ACC112 (cell line): Measurements from ENCODE around the gene BRF1.
A peak's percentile ranks its signal among the peaks of the same experiment; 100 is the strongest.
"Not testable (repeated sequence)": the region's sequence is repeated elsewhere in the genome, so short reads cannot be mapped to it uniquely, and the experiment has no call there.

Experiments
- H2AFZ ChIP-seq: fragments of 200-600 bp; sonication (generic); one replicate; pipeline ENCODE4 v1.6.0; 2017; ENCODE audit warnings: antibody characterized with exemption, low read length; ENCODE audit not compliant: unreplicated experiment
- H3K27ac ChIP-seq: fragments of 200-600 bp; sonication (generic); 2 replicates; pipeline ENCODE4 v1.5.1; 2014; ENCODE audit warnings: low read depth, mild to moderate bottlenecking, antibody characterized with exemption, low read length, moderate library complexity
- H3K27me3 ChIP-seq: fragments of 200-600 bp; sonication (generic); 2 replicates; pipeline ENCODE4 v1.6.1; 2014; ENCODE audit warnings: mild to moderate bottlenecking, antibody characterized with exemption, low read length, moderate library complexity, mixed read lengths; ENCODE audit not compliant: insufficient read depth
- H3K36me3 ChIP-seq: fragments of 200-600 bp; sonication (generic); 2 replicates; pipeline ENCODE4 v1.6.1; 2016; ENCODE audit warnings: mild to moderate bottlenecking, antibody characterized with exemption, low read length, moderate library complexity, mixed read lengths; ENCODE audit not compliant: insufficient read depth
- H3K4me1 ChIP-seq: fragments of 200-600 bp; sonication (generic); one replicate; pipeline ENCODE4 v1.6.1; 2016; ENCODE audit warnings: low read length, mixed read lengths; ENCODE audit not compliant: insufficient read depth, unreplicated experiment, control insufficient read depth
- H3K4me3 ChIP-seq: fragments of 200-600 bp; sonication (generic); 2 replicates; pipeline ENCODE4 v1.5.1; 2014; ENCODE audit warnings: mild to moderate bottlenecking, low read depth, low read length
- H3K79me2 ChIP-seq: fragments of 200-600 bp; sonication (generic); one replicate; pipeline ENCODE4 v1.6.0; 2016; ENCODE audit warnings: low read length; ENCODE audit not compliant: control insufficient read depth, unreplicated experiment, insufficient read depth

BRF1 gene

DNA sequence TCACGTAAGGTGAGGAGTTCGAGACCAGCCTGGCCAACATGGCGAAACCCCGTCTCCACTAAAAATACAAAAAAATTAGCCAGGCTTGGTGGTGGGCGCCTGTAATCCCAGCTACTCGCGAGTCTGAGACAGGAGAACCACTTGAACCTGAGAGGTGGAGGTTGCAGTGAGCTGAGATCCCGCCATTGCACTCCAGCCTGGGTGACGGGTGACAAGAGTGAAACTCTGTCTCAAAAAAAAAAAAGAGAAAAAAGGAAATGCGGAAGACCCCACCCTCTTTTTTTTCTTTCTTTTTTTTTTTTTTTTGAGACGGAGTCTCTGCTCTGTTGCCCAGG is 1.1 kb upstream of the BRF1 start:
- H3K4me1 ChIP-seq, H2AFZ ChIP-seq, H3K27me3 ChIP-seq, H3K36me3 ChIP-seq, H3K27ac ChIP-seq: not testable (repeated sequence)
- Histone ChIP-seq H3K4me3 (peak overlapping the region; percentile 100), H3K79me2 (peaks cover 27% of the 10 kb centered on the region)

DNA sequence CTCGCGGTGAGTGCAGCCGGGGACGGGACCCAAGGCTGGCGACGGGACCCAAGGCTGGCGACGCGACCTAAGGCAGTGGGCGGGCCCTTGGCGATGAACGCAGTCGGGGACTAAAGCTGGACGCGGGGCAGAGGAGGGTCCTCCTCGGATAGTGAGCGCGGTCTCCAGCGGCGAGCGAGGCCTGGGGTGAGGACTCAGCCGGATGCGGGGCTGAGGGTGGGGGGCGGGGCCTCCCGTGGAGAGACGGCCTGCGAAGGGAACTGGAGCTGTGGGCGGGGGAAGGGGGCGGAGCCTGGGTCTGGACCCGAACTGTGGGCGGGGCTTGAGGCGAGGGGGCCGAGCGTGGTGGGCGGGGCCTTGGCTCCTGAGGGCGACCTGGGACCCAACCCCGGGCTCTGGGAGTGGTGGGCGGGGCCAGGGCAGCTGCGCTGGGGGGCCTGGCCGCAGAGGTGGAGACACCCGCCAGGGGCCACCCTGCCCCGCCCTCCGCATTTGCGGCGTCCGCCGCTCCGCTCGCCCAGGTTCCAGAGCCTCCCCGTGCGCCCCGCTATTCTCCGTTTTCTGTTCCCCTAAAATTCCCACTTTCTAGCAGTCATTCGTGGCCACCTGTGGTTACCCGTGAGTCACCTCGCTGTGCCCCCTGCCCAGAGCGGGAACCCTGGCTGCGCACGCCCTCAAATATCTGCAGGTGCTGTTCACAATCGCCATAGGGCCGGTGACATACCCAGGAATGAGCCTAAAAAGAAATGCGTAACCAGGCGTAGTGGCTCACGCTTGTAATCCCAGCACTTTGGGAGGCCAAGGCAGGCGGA is 508 bp upstream of the BRF1 start:
- Histone ChIP-seq H3K36me3 (no peaks in the 10 kb centered on the region), H3K4me1 (peaks cover 9% of the 10 kb centered on the region), H3K27ac (peak overlapping the region; percentile 64), H2AFZ (peak overlapping the region; percentile 95), H3K79me2 (peaks cover 27% of the 10 kb centered on the region), H3K27me3 (no peaks in the 10 kb centered on the region), H3K4me3 (peak overlapping the region; percentile 100)

DNA sequence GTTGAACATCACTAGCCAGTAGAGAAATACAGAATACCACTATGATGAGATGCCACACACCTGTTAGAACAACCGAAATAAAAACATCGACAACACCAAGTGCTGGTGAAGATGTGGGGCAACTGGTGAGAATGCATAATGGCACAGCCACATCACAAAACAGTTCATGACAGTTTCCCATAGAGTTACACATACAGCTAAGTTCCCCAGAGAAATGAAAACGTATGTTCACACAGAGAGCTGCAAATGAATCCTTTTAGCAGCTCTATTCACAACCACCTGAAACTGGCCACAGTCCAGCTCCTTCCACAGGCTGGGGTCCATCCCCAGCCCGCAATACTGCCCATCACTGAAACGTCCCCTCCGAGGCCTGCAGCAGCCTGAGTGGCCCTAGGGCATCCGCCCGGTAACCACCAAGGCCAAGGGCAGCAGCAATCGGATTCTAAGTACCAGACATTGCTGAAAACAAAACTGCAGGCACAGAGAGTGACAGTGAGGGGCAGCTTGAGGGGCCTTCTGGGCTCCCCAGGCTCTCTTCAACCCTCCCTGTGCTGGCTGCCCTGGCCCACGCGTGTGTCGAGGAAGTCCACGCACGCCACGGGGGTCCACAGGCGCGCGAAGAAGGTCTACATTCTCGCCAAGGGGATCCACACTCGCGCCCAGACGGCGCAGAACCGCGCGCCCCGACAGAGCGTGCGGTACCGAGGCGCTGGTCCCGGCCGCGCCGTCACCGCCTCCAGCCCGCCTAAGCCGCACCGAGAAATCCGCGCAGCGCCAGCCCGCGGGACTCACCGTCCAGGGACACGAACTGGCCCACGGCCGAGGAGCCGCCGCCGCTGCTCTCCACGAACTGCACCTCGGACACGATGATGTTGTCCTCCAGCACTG is 903 bp downstream of the BRF1 start:
- H3K27ac ChIP-seq = peak overlapping the region; percentile 64; the same call in 1 of the 2 replicates
- H3K79me2 ChIP-seq = peaks cover 37% of the 10 kb centered on the region
- no peaks in the 10 kb centered on the region for H3K36me3 ChIP-seq
- no peaks in the 10 kb centered on the region for H3K27me3 ChIP-seq
- H3K4me3 ChIP-seq = peak overlapping the region; percentile 100
- H2AFZ ChIP-seq = peak overlapping the region; percentile 95
- peaks cover 9% of the 10 kb centered on the region for H3K4me1 ChIP-seq

DNA sequence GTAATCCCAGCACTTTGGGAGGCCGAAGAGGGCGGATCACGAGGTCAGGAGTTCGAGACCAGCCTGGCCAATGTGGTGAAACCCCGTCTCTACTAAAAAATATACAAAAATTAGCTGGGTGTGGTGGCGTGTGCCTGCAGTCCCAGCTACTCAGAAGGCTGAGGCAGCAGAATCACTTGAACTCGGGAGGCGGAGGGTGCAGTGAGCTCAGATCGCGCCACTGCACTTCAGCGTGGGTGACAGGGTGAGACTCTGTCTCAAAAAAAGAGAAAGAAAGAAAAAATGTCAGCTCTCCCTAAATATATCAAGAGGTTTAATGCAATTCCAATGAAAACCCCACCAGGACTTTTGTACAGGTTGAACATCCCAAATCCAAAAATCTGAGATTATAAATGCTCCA is 3.5 kb downstream of the BRF1 start:
- not testable (repeated sequence) for H3K36me3 ChIP-seq, H3K4me1 ChIP-seq, H3K4me3 ChIP-seq, H3K27ac ChIP-seq, H3K27me3 ChIP-seq, H2AFZ ChIP-seq
- H3K79me2 ChIP-seq = peaks cover 58% of the 10 kb centered on the region

DNA sequence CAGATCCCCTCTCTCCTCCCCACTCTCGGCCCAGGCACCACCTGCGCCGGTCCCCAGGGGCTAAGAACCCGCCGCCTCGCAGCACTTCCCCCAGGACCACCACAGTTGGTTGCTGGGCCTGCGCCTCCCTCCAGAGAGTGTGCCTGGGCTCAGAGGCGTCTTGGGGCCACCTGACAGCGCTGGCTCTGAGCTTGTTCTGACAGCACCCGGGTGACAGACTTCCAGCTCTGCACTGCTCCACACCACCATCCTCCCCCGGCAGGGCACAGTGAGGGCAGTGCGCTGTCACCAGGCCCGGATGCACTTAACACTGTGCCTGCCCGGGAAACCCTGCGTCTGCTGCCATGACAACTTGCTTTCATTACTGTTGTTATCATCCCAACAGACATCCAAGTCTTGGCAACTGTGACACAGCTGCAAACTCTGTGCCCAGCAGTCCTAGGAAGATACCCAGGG is 6.6 kb downstream of the BRF1 start:
- no peak overlapping the region for H2AFZ ChIP-seq
- H3K36me3 ChIP-seq = no peaks in the 10 kb centered on the region
- H3K4me1 ChIP-seq = peaks cover 2% of the 10 kb centered on the region
- no peak overlapping the region for H3K27ac ChIP-seq
- H3K27me3 ChIP-seq = no peaks in the 10 kb centered on the region
- H3K79me2 ChIP-seq = peaks cover 54% of the 10 kb centered on the region
- no peak overlapping the region for H3K4me3 ChIP-seq

DNA sequence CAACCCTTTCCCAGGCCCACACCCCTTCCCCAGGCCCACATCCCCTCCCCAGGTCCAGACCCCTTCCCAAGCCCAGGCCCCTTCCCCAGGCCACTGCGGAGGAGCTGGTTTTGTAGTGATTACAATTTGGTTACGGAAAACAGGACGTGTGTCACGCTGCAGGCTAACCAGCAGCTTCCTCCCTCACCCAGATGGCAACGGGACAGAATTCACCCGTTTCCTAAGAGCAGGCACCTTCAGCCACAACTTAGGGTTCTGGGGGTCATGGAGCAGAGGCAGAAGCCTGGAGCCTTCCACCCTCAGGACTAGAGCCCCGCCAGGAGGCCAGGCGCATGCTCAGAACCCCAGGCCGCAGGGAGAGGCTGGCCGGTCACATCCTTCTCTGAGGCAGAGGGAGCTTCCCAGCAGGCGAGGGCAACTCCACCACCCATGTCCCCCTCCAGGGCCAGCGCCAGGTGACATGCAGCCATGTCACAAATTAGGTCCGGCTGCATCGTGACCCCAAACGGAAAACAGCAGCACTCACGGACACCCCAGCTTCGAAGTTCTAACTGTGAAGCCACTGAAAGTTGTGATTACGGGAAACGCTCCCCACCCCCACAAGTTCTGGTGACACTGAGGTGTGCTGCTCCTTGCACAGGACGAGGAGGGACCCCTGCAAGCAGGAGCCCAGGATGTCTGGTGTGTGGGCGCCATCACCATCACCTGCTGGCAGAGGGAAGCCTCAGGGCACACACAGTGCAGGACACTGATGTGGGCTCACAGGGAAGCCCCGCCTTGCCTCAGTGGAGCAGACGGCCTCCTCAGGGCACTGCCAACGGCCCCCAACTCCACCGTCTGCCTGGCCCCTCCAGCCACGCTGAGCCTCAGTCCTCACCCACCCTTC is 7.7 kb downstream of the BRF1 start:
- Histone ChIP-seq H2AFZ (no peak overlapping the region), H3K79me2 (peaks cover 43% of the 10 kb centered on the region), H3K27ac (no peak overlapping the region), H3K4me1 (no peaks in the 10 kb centered on the region), H3K4me3 (no peak overlapping the region), H3K27me3 (no peaks in the 10 kb centered on the region), H3K36me3 (no peaks in the 10 kb centered on the region)

DNA sequence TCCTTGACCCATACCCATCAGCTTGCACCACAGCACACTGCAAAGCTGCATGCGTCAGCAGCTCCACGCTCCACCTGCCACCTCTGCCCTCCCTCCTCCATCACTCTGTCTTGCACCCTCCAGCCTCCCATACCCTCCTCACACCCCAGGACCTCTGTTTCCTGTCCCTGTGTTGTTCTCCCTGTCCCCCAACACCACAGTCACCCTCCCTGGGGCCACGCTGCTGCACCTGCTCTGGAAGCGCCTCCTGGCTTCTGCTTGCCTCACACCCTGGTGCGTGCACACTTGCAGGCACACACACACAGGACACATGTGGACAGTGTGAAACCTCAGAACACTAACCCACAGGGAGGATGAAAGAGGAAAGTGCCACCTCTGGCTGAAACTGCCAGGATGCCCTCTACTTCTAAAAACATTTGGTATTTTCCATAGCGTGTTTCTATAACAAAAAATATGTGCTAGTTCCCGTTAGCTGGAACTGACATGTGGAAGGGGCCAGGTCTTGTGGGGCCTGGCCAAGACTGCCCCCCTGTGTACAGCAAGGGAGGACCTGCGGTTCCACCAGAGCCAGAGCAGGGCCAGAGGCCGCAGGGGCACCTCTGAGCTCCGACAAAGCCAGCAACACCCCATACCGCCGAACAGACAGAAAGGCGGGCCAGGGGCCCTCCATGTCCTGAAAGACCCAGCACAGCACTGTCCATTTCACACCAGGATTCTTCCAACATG is 10.0 kb downstream of the BRF1 start:
- Histone ChIP-seq H3K27me3 (no peaks in the 10 kb centered on the region), H3K4me1 (no peaks in the 10 kb centered on the region), H3K27ac (no peak overlapping the region), H3K36me3 (no peaks in the 10 kb centered on the region), H3K79me2 (peaks cover 37% of the 10 kb centered on the region), H3K4me3 (no peak overlapping the region), H2AFZ (no peak overlapping the region)

DNA sequence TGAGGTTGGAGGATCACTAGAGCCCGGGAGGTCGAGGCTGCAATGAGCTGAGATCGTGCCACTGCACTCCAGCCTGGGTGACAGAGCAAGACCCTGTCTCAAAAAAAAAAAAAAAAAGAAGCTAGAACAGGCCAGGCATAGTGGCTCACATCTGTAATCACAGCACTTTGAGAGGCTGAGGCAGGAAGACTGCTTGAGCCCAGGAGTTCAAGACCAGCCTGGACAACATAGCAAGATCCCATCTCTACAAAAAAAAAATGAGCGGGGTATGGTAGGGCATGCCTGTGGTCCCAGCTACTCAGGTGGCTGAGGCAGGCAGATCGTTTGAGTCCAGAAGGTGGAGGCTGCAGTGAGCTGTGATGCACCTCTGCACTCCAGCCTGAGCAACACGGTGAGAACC is 11.9 kb downstream of the BRF1 start:
- H3K36me3 ChIP-seq, H3K27ac ChIP-seq, H3K27me3 ChIP-seq, H3K4me3 ChIP-seq, H3K4me1 ChIP-seq, H2AFZ ChIP-seq: not testable (repeated sequence)
- H3K79me2 ChIP-seq = peaks cover 20% of the 10 kb centered on the region

DNA sequence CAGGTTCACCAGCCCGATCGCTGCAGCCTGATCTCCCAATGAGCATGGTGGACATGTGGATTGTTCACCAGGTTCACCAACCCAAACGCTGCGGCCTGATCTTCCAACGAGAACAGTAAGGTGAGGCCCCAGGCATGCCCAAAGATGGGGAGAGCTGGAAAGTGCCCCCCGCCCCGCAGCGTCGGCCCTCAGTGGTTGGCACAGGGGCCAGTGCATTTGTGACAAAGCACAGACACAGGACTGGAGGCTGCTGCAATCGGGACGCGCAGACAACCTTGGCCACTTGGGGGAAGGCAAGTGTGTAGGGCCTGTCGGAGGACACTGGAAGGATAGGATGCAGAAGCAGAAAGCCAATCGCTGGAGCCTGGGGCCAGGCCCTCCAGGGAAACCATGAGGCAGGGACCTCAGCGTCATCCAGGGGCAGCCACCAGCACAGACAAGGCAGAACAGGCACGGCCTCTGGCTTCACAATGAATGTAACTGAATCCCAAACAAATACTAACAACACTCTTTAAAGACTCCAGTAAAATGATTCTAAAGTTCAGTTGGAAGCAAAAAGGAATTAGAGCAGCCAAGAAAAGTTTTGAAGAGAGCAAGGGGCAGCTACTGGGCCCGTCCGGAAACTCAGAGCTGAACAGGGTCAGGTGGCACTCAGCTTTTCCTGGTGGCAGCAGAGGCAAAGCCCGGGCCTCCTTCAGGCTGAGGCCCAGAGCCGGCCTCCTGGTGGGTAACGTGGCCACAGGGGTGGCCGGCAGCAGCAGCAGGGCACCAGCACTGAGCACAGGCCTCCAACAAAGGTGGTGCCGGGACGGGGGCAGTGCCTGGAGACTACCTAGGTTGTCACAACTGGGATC is 13.3 kb downstream of the BRF1 start:
- Histone ChIP-seq H2AFZ (no peak overlapping the region), H3K27ac (no peak overlapping the region), H3K36me3 (no peaks in the 10 kb centered on the region), H3K79me2 (peaks cover 10% of the 10 kb centered on the region), H3K27me3 (no peaks in the 10 kb centered on the region), H3K4me3 (no peak overlapping the region), H3K4me1 (no peaks in the 10 kb centered on the region)
